HepG2 (cell line): ENCODE data around the gene NUDT9. TPM values are rescaled to one million over a fixed set of nuclear protein-coding genes. Genes with fewer than 3 reads are reported as not detected.

Source experiments
- CAMTA2 ChIP-seq: sonication (generic); formaldehyde crosslinking; IDR thresholded peaks from 2 replicates; pipeline ENCODE4 v1.4.0; 2020; ENCODE audit warnings: mild to moderate bottlenecking, missing genetic modification reagents, borderline replicate concordance
- ELF3 ChIP-seq: IDR thresholded peaks from 2 replicates; pipeline ENCODE4 v1.6.1; 2016; ENCODE audit warnings: missing genetic modification reagents, missing compliant biosample characterization
- HNRNPUL1 ChIP-seq: fragments of 200-400 bp; formaldehyde crosslinking; IDR thresholded peaks from 2 replicates; pipeline ENCODE4 v1.6.1; 2017; ENCODE audit warnings: low read depth, mild to moderate bottlenecking, low read length, moderate library complexity
- MYC ChIP-seq: sonication (generic); formaldehyde crosslinking; IDR thresholded peaks from 2 replicates; pipeline ENCODE4 v1.9.0; 2021; ENCODE audit warnings: missing genetic modification reagents, borderline replicate concordance
- NFKB2 ChIP-seq: sonication (generic); formaldehyde crosslinking; IDR thresholded peaks from 2 replicates; pipeline ENCODE4 v1.4.0; 2020; ENCODE audit warnings: missing genetic modification reagents, borderline replicate concordance
- NONO ChIP-seq, 2 experiments: fragments of 450-650 bp in 1 of 2; sonication (generic) in 1 of 2; formaldehyde crosslinking in 1 of 2; IDR thresholded peaks in 1 of 2; conservative IDR thresholded peaks in 1 of 2; 2 replicates each; pipeline versions ENCODE4 v1.6.1 to v1.8.0; 2017 to 2022; ENCODE audit warnings: mild to moderate bottlenecking in 1 of 2, missing genetic modification reagents in 1 of 2, moderate library complexity in 1 of 2
- PHB2 ChIP-seq: fragments of 450-650 bp; IDR thresholded peaks from 2 replicates; pipeline ENCODE4 v1.6.1; 2018; ENCODE audit not compliant: partially characterized antibody
- SOX13 ChIP-seq, 3 experiments: fragments of 450-650 bp in 1 of 3; sonication (generic) in 1 of 3; formaldehyde crosslinking in 1 of 3; IDR thresholded peaks in 2 of 3; conservative IDR thresholded peaks in 1 of 3; 2 replicates each; pipeline versions ENCODE4 v1.5.0 to v1.6.1; 2016 to 2020; ENCODE audit warnings: antibody characterized with exemption in 1 of 3, mild to moderate bottlenecking in 1 of 3, missing compliant biosample characterization in 1 of 3, missing genetic modification reagents in 1 of 3, moderate library complexity in 1 of 3
- ZFP36L1 ChIP-seq: sonication (generic); formaldehyde crosslinking; IDR thresholded peaks from 2 replicates; pipeline ENCODE4 v1.8.0; 2022; ENCODE audit warnings: mild to moderate bottlenecking, missing genetic modification reagents, moderate library complexity
- ZNF331 ChIP-seq: sonication (generic); formaldehyde crosslinking; IDR thresholded peaks from 2 replicates; pipeline ENCODE4 v1.4.0; 2020; ENCODE audit warnings: missing genetic modification reagents
- ZNF460 ChIP-seq: sonication (generic); formaldehyde crosslinking; IDR thresholded peaks from 2 replicates; pipeline ENCODE4 v1.5.1; 2020; ENCODE audit warnings: missing genetic modification reagents, mild to moderate bottlenecking, borderline replicate concordance
- ZNF772 ChIP-seq: sonication (generic); formaldehyde crosslinking; IDR thresholded peaks from 2 replicates; pipeline ENCODE4 v1.5.0; 2020; ENCODE audit warnings: mild to moderate bottlenecking, missing genetic modification reagents
- polyA plus RNA-seq, 8 experiments: library from polyadenylated mRNA; depleted of rRNA in 3 of 8; stranded (reverse) in 7 of 8; unstranded in 1 of 8; fragments of >200 nt; fragmentation: Illumina TruSeq in 4 of 8; extraction: Trizol in 4 of 8; gene quantifications; 2 replicates each; pipeline versions ENCODE4 v1.2.1 to v1.2.3, GENCODE V29; 2011 to 2016; ENCODE audit warnings: low read depth in 4 of 8, missing spikeins in 1 of 8, mixed read lengths in 1 of 8; ENCODE audit not compliant: insufficient read depth in 1 of 8
- total RNA-seq, 5 experiments: library from RNA; depleted of rRNA; stranded (reverse); fragments of >200 nt; fragmentation: Illumina TruSeq; extraction: Trizol; gene quantifications; 2 replicates each; pipeline ENCODE4 v1.2.3, GENCODE V29; 2016; ENCODE audit warnings: low read depth in 1 of 5
- TF ChIP-seq, protein P1 (sequence below): sonication (generic); formaldehyde crosslinking; IDR thresholded peaks from 2 replicates; pipeline ENCODE4 v1.4.0; 2020; ENCODE audit warnings: missing genetic modification reagents, borderline replicate concordance
- TF ChIP-seq, protein P2 (sequence below): sonication (generic); formaldehyde crosslinking; IDR thresholded peaks from 2 replicates; pipeline ENCODE4 v1.4.0; 2020; ENCODE audit warnings: missing genetic modification reagents
- TF ChIP-seq, protein P3 (sequence below): sonication (generic); formaldehyde crosslinking; IDR thresholded peaks from 2 replicates; pipeline ENCODE4 v1.4.0; 2020; ENCODE audit warnings: missing genetic modification reagents, mild to moderate bottlenecking, borderline replicate concordance
- TF ChIP-seq, protein P4 (sequence below): IDR thresholded peaks from 2 replicates; pipeline ENCODE4 v1.6.1; 2016; ENCODE audit warnings: mild to moderate bottlenecking
- TF ChIP-seq, protein P5 (sequence below): sonication (generic); formaldehyde crosslinking; IDR thresholded peaks from 2 replicates; pipeline ENCODE4 v1.8.1; 2023; ENCODE audit warnings: mild to moderate bottlenecking, missing genetic modification reagents

The NUDT9 gene
- total and polyA plus RNA-seq, 2 of the 13 experiments (the other 11 are each of a cell fraction or from before 2014, with no cell fraction given) = 10.4 to 12.3 TPM

DNA sequence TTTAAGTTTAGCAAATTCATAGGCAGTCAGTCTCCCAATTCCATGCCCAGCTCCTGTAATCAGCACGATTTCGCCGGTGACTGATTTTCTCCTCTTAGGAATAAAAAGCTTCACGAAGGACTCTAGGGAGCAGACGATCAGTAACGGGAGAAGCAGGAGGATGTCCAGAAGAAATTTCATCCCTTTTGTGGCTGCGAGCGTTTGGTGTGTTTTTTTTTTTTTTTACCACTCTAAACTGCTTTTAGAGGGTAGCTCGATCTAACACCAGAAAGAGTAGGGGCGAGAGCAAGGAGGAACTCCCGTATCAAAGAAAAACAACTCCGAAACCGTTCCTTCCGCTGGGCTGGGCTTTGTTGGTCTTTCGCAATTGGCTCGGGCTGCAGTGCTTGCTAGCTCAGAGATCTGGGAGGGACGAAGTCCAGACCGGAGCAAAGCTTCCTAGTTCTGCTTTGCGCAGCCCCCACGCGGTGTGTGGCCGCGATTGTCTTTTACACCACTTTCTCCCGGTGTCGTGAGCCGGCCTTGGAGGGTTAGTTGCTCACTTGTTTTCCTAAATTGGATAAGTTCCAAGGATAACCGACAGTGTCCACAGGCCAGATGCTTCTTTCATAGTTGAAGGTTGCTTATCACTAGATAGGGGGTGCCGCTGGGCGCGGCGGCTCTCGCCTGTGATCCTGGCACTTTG, 31.3 kb upstream of the NUDT9 start, which contains the start of gene HSD17B11 (continued):
- TF ChIP-seq, protein P1, sequence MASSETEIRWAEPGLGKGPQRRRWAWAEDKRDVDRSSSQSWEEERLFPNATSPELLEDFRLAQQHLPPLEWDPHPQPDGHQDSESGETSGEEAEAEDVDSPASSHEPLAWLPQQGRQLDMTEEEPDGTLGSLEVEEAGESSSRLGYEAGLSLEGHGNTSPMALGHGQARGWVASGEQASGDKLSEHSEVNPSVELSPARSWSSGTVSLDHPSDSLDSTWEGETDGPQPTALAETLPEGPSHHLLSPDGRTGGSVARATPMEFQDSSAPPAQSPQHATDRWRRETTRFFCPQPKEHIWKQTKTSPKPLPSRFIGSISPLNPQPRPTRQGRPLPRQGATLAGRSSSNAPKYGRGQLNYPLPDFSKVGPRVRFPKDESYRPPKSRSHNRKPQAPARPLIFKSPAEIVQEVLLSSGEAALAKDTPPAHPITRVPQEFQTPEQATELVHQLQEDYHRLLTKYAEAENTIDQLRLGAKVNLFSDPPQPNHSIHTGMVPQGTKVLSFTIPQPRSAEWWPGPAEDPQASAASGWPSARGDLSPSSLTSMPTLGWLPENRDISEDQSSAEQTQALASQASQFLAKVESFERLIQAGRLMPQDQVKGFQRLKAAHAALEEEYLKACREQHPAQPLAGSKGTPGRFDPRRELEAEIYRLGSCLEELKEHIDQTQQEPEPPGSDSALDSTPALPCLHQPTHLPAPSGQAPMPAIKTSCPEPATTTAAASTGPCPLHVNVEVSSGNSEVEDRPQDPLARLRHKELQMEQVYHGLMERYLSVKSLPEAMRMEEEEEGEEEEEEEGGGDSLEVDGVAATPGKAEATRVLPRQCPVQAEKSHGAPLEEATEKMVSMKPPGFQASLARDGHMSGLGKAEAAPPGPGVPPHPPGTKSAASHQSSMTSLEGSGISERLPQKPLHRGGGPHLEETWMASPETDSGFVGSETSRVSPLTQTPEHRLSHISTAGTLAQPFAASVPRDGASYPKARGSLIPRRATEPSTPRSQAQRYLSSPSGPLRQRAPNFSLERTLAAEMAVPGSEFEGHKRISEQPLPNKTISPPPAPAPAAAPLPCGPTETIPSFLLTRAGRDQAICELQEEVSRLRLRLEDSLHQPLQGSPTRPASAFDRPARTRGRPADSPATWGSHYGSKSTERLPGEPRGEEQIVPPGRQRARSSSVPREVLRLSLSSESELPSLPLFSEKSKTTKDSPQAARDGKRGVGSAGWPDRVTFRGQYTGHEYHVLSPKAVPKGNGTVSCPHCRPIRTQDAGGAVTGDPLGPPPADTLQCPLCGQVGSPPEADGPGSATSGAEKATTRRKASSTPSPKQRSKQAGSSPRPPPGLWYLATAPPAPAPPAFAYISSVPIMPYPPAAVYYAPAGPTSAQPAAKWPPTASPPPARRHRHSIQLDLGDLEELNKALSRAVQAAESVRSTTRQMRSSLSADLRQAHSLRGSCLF = no peak
- no peak for TF ChIP-seq CAMTA2 (CRISPR knock-in tag)
- TF ChIP-seq, protein P2, sequence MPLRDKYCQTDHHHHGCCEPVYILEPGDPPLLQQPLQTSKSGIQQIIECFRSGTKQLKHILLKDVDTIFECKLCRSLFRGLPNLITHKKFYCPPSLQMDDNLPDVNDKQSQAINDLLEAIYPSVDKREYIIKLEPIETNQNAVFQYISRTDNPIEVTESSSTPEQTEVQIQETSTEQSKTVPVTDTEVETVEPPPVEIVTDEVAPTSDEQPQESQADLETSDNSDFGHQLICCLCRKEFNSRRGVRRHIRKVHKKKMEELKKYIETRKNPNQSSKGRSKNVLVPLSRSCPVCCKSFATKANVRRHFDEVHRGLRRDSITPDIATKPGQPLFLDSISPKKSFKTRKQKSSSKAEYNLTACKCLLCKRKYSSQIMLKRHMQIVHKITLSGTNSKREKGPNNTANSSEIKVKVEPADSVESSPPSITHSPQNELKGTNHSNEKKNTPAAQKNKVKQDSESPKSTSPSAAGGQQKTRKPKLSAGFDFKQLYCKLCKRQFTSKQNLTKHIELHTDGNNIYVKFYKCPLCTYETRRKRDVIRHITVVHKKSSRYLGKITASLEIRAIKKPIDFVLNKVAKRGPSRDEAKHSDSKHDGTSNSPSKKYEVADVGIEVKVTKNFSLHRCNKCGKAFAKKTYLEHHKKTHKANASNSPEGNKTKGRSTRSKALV = peak; percentile 58; the same call in 1 of the 2 replicates
- TF ChIP-seq, protein P3, sequence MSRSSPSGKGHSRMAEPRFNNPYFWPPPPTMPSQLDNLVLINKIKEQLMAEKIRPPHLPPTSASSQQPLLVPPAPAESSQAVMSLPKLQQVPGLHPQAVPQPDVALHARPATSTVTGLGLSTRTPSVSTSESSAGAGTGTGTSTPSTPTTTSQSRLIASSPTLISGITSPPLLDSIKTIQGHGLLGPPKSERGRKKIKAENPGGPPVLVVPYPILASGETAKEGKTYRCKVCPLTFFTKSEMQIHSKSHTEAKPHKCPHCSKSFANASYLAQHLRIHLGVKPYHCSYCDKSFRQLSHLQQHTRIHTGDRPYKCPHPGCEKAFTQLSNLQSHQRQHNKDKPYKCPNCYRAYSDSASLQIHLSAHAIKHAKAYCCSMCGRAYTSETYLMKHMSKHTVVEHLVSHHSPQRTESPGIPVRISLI (CRISPR knock-in tag) = peak; percentile 86
- TF ChIP-seq ZNF460 (CRISPR knock-in tag) = peak; percentile 15; the same call in 1 of the 2 replicates
- peak; percentile 95 for TF ChIP-seq ELF3 (CRISPR knock-in tag)
- TF ChIP-seq HNRNPUL1 = no peak
- TF ChIP-seq ZFP36L1 (CRISPR knock-in tag) = peak; percentile 86; the same call in 1 of the 2 replicates
- TF ChIP-seq, protein P4, sequence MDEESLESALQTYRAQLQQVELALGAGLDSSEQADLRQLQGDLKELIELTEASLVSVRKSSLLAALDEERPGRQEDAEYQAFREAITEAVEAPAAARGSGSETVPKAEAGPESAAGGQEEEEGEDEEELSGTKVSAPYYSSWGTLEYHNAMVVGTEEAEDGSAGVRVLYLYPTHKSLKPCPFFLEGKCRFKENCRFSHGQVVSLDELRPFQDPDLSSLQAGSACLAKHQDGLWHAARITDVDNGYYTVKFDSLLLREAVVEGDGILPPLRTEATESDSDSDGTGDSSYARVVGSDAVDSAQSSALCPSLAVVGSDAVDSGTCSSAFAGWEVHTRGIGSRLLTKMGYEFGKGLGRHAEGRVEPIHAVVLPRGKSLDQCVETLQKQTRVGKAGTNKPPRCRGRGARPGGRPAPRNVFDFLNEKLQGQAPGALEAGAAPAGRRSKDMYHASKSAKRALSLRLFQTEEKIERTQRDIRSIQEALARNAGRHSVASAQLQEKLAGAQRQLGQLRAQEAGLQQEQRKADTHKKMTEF = peak; percentile 94
- TF ChIP-seq SOX13 (IDR thresholded peaks at IDR 0.05) = peak; percentile 48; the same call in 1 of the 2 replicates
- TF ChIP-seq SOX13 (CRISPR knock-in tag; conservative IDR thresholded peaks at IDR 0.05 in 1 of 2, IDR thresholded peaks at IDR 0.05 in 1 of 2) = peak in 1 of 2 experiments; percentile 88; a peak in 2 of 4 replicates
- peak; percentile 85; the same call in 1 of the 2 replicates for TF ChIP-seq MYC (CRISPR knock-in tag)
- peak; percentile 90 for TF ChIP-seq ZNF331 (CRISPR knock-in tag)
- TF ChIP-seq ZNF772 = peak; percentile 88
- peak; percentile 85; the same call in 1 of the 2 replicates for TF ChIP-seq NFKB2 (CRISPR knock-in tag)
- TF ChIP-seq NONO (IDR thresholded peaks at IDR 0.05) = no peak
- TF ChIP-seq NONO (CRISPR knock-in tag; conservative IDR thresholded peaks at IDR 0.05) = peak; percentile 87
- TF ChIP-seq, protein P5, sequence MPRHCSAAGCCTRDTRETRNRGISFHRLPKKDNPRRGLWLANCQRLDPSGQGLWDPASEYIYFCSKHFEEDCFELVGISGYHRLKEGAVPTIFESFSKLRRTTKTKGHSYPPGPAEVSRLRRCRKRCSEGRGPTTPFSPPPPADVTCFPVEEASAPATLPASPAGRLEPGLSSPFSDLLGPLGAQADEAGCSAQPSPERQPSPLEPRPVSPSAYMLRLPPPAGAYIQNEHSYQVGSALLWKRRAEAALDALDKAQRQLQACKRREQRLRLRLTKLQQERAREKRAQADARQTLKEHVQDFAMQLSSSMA = no peak
- TF ChIP-seq PHB2 = no peak
